Activated CD4-positive, CD25-positive, alpha-beta regulatory T cell treated with anti-CD3 and anti-CD28 coated beads, Interleukin-2, amount 50 U/mL, for 72 hours (primary cell): ENCODE results near the gene PLA2R1.
A peak's percentile ranks its signal among the peaks of the same experiment; 100 is the strongest.

Experiments
- DNase-seq: peaks from one replicate; pipeline ENCODE4 v3.0.0; 2021

The PLA2R1 gene

DNA sequence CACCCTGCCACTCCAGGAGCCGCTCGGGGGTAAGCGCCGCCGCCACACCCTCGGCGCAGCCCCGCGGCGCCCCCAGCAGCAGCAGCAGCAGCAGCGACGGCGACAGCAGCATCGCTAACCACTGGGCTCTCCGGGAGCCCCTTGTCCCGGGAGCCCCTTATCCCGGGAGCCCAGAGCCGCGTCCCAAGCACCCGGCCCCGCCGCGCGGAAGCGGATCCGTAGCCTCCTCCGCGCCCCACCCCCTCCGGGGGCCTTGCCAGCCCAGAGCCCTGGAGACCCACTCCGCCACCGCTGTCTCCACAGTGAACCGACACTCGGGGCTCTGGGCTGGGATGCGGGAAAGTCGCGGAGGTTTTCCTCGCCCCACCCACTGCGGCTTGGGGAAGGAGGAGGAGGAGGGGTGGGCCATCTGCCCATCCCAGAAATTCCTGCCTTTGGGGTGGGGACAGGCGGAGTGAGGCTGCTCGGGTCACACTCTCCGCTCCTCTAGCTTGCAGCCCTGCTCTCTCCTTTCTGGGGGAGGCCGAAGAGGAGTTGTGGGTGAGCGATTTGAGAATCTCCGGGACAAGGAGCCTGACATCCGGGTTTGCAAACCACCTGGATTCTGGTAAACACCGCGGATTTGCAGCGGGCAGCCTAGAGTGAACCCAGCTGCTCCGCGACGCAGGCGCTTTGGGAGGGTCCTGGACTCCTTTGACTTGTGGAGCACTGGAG, at the start of gene PLA2R1:
PLA2R1 (minus strand) TSS at position 324 of the 714 bp plus-strand sequence; CDS start at position 112, 212 bp downstream.
- DNase-seq = peak; percentile 31

DNA sequence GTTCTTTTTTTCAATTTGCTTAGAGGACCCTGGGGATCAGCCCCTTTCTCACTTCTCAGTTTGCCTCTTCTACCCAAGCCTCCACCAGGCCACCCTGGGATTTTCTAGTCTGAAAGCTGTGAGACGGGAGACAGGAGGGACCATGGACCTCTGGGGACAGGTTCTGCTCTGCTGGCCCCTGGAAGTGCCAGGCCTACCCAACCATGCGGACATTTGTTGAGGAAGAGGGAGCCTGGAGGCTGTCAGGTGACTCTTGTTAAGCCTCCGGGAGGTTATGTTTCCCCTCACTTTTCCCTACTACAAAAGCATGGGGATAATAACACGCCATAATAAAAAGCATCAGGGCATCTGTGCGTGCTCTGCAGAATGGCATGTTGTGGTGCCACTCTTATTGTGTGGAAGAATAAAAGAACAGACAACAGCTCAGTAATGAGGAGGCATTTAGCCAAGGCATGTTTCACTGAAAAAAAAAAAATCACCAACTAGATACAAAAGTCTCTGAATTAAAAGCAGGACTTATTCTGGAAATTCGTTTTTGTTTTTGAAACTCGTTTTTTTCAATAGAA, 48.3 kb upstream of the PLA2R1 start:
- DNase-seq = no peak

DNA sequence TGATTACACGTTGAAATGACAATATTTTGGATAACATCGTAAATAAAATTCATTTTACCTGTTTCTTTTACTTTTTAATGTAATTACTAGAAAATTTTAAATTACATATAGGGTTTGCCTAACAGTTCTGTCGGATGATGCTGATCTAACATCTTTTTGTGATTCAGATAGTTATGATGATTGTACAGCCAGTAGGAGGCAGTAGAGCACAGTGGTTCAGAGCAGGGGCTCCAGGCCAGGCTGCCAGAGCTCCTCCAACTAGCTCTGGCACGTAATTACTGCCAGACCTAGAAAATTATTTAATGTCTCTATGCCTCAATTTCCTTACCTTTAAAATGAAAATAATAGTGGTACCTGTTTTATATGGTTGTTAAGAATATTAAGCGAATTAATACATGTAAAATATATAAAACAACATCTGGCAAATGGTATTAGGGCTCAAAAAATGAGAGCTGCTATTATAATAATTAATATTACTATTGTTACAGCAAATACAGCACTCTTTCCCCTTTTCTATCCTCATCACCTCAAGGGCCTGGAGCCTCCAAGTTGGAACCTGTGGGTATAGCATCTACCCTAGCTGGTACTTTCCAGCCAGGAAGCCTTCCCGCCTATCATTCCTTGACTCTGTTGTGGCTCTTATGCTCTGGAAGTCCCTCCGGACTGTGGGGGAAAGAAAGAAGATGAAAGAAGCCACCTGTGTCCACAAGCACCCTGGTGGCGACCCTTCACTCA, 47.7 kb upstream of the PLA2R1 start:
- DNase-seq = peak; percentile 36

GRCh38 chr2:160109243-160109642, 46.8 kb upstream of the PLA2R1 start:
- no peak for DNase-seq

DNA sequence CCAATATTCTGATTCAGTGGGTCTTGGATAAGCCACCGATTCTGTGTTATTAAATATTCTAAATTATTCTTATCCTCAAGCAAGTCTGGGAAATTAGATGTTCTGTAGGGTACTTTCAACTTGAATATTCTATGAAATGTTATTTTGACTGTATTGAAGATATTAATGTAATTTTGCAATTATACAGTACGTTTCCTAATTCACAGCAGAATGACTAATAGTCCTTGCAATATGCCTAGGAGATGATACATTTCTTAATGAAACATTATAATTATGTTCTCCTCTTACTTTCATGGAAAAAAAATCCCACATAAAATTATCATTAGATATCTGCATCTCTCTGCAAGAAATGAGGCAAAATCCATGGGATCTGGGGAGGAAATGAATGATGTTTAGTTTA, 46.2 kb upstream of the PLA2R1 start:
- no peak for DNase-seq

DNA sequence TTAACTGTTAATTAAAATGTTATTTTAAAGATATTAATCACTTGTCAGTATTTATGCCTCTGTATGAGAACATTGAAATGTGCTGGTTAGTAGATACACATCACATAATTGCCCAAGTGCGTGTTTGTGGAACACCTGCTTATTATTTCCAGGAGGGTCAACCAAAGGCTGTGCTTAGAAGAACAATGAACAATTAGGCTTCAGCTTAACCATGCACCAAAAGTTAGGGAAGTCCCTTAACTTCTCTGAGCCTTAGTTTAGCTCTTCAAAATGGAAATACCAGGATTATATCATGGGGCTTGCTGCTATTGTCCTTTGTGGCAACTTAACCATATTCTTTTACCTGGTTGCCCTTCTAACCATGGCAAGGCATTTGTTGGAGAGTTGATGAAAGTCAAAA, 43.0 kb upstream of the PLA2R1 start:
- DNase-seq = no peak

- DNase-seq = no peak
Observed at GRCh38 chr2:160104115-160104514, 41.7 kb upstream of the PLA2R1 start.

GRCh38 chr2:160097326-160097725, 34.9 kb upstream of the PLA2R1 start:
- no peak for DNase-seq

- no peak for DNase-seq
Observed at GRCh38 chr2:160096409-160096808, 34.0 kb upstream of the PLA2R1 start.

DNA sequence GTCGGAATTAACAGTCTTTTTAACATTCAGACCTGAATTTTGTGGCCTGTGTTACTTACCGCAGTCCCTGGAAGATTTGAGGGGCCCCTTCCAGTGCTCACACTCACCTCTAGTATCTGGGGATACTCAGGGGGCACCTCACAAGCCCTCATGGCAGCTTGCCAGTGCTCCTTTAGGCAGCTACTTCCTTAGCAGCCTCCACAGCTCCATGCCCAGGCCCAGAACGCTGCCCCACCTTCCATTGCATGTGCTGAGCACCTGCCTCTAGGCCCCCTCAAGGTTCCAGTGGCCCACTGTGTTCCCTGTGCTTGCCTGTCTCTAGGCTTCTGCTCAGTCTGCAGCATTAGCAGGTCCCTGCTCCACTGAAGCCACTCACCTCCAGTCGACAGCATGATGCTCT, 30.0 kb upstream of the PLA2R1 start:
- DNase-seq = no peak

GRCh38 chr2:160091381-160091780, 29.0 kb upstream of the PLA2R1 start:
- no peak for DNase-seq

GRCh38 chr2:160087854-160088745, 25.7 kb upstream of the PLA2R1 start:
- DNase-seq = no peak

DNA sequence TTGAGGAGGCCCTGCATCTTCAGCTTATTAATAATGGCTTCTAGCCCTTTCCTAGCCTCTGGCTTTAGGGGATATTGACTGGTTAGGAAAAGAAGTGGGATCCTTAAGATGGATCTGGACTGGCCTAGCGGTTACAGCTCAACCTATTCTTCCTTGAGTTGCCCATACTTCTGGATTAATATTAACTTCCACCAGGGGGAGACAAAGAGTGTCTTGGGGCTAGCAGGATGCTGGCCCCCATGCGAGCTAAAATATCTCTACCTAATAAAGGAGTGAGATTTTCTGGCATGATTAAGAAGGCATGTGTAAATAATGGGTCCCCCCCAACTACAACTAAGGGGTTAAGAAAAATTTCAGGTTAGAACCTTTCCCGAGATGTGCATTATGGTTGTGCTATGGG, 23.2 kb upstream of the PLA2R1 start:
- DNase-seq = no peak

- DNase-seq = no peak
Observed at GRCh38 chr2:160077912-160078810, 15.7 kb upstream of the PLA2R1 start.

DNA sequence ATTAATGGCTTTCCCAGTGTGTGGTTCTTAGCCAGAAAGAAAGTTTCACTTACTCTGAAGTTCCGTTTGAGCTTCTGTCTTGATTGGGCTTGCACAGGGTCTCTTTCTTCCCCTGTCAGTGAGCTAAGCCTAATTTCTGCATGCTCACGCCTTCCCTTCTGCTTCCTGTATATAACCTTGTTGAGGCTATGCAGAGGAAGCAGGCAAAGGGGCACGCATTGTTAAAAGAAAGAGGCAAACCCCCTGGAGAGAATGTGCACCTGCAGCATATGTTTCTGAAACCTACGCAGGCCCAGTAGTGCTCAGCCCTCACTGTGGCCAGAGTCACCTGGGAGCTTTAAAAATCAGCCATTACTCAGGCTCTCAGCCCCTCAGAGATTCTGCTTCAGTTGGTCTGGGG, 14.5 kb upstream of the PLA2R1 start:
- DNase-seq = no peak

- no peak for DNase-seq
Observed at GRCh38 chr2:160076241-160076640, 13.8 kb upstream of the PLA2R1 start.

- DNase-seq = no peak
Observed at GRCh38 chr2:160075171-160075570, 12.8 kb upstream of the PLA2R1 start.

GRCh38 chr2:160073284-160073888, 11.0 kb upstream of the PLA2R1 start:
- no peak for DNase-seq

GRCh38 chr2:160068906-160069305, 6.5 kb upstream of the PLA2R1 start:
- no peak for DNase-seq

- no peak for DNase-seq
Observed at GRCh38 chr2:160064916-160065315, 2.5 kb upstream of the PLA2R1 start.

GRCh38 chr2:160063879-160064612, 1.6 kb upstream of the PLA2R1 start:
- DNase-seq = no peak
